IgD-negative memory B cell (primary cell): ENCODE results near the gene MALRD1. TPM values are rescaled to one million over a fixed set of nuclear protein-coding genes. Genes with fewer than 3 reads are reported as not detected.

Experiments
- H3K27ac Mint-ChIP-seq, 3 donors: one replicate each; pipeline ENCODE4 v1.8.0; 2020 to 2022; ENCODE audit warnings: mild to moderate bottlenecking in 3 of 3, mixed read lengths in 3 of 3, moderate library complexity in 1 of 3
- H3K27me3 Mint-ChIP-seq: one replicate; pipeline ENCODE4 v1.8.0; 2021; ENCODE audit warnings: mixed read lengths
- H3K36me3 Mint-ChIP-seq: one replicate; pipeline ENCODE4 v1.8.0; 2020; ENCODE audit warnings: mild to moderate bottlenecking, mixed read lengths
- H3K4me1 Mint-ChIP-seq, 3 donors: one replicate each; pipeline ENCODE4 v1.8.0; 2020 to 2022; ENCODE audit warnings: mixed read lengths in 3 of 3, mild to moderate bottlenecking in 1 of 3
- H3K4me3 Mint-ChIP-seq, 4 donors: one replicate each; pipeline ENCODE4 v1.8.0; 2020 to 2022; ENCODE audit warnings: mild to moderate bottlenecking in 4 of 4, mixed read lengths in 4 of 4, moderate library complexity in 3 of 4
- H3K9me3 Mint-ChIP-seq, 3 donors: one replicate each; pipeline ENCODE4 v1.8.0; 2020 to 2021; ENCODE audit warnings: mixed read lengths in 3 of 3, mild to moderate bottlenecking in 1 of 3
- polyA plus RNA-seq: library from polyadenylated mRNA; unstranded; fragments of 300-500 nt; fragmentation: Illumina TruSeq; gene quantifications from one replicate; pipeline ENCODE4 v1.2.3, GENCODE V29; 2021

Gene MALRD1
- polyA plus RNA-seq, 1 donor from 2014 or later: not detected

DNA sequence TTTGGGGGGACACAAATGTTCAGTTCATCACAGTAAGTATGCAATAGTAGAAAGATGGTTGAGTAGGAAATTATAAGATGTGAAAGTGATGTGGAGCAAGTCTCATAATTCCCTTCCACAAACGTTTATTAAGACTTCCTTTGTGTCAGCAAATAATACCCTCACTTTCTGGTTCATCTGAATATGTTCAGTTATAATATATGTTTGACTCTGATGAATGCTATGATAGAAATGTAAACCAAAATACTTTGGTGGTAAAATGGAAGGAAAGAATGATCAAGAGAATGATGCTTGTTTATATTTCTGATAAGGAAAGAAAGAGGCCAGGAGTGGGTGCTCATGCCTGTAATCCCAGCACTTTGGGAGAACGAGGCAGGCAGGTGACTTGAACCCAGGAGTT is 655.9 kb downstream of the MALRD1 start:
- Mint-ChIP-seq H3K27ac (no peak overlapping the region), H3K9me3 (peaks cover 6 to 8% (median 7%) of the 10 kb centered on the region in 3 donors), H3K36me3 (no peaks in the 10 kb centered on the region), H3K27me3 (no peaks in the 10 kb centered on the region), H3K4me3 (no peak overlapping the region), H3K4me1 (no peaks in the 10 kb centered on the region)

DNA sequence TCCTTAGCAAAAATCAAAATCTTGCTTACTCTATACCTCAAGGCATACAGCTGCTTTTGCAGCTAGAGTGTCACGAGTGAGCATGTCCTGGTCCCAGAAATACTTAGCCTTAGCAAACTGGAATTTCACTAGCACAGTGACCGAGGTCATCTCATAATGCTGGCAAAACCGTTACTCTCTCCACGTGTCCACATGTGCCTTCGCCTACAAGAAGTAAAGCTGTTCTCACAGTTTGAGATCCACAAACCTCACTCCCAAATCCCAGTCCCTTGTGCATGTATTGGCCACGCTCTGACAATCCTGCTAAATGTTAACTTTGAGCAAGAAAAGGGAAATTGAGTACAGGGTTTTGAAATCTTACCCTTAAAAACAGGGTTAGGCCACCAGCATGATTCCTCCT is 656.6 kb downstream of the MALRD1 start:
- Mint-ChIP-seq H3K4me1 (no peaks in the 10 kb centered on the region), H3K9me3 (peaks cover 0 to 8% (median 7%) of the 10 kb centered on the region in 3 donors), H3K4me3 (no peak overlapping the region), H3K27me3 (no peaks in the 10 kb centered on the region), H3K36me3 (no peaks in the 10 kb centered on the region), H3K27ac (no peak overlapping the region)

DNA sequence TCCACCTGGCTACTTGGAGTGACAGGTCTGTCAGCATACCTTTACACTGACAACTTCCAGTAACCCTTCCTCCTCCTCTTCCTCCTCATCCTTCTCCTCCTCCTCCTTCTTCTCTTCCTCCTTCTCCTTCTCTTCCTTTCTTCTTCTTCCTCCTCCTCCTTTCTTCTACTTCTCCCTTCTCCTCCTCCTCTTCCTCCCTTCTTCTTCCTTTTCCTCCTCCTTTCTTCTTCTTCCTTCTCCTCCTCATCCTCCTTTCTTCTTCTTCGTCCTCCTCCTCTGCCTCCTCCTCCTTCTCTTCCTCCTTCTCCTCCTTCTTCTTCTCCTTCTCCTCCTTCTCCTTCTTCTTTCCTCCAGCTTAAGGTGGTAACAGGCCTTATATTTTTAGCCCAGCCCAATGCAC is 658.3 kb downstream of the MALRD1 start:
- H3K27ac Mint-ChIP-seq: no peak overlapping the region
- peaks cover 10 to 15% (median 11%) of the 10 kb centered on the region in 3 donors for H3K9me3 Mint-ChIP-seq
- H3K4me3 Mint-ChIP-seq: no peak overlapping the region
- no peaks in the 10 kb centered on the region for H3K4me1 Mint-ChIP-seq
- H3K36me3 Mint-ChIP-seq: no peaks in the 10 kb centered on the region
- H3K27me3 Mint-ChIP-seq: no peaks in the 10 kb centered on the region

DNA sequence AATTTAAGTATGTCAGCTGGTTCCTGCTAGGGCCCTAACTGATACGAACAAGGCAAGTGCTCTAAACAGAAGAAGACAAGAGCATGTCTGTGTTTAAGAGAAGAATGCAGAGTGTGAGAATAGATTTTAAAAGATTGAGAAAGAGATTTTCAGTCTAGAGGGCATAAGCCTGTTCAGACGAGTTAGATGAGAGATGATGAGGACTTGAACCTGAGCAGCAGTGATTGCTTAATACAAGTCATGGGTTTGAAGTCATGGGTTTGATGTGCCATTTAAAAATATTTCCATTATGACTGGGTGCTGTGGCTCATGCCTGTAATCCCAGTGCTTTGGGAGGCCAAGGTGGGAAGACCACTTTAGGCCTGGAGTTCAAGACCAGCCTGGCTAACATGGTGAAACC is 658.8 kb downstream of the MALRD1 start:
- peaks cover 12 to 16% (median 15%) of the 10 kb centered on the region in 3 donors for H3K9me3 Mint-ChIP-seq
- H3K27ac Mint-ChIP-seq: no peak overlapping the region
- H3K4me3 Mint-ChIP-seq: no peak overlapping the region
- no peaks in the 10 kb centered on the region for H3K27me3 Mint-ChIP-seq
- no peaks in the 10 kb centered on the region for H3K4me1 Mint-ChIP-seq
- no peaks in the 10 kb centered on the region for H3K36me3 Mint-ChIP-seq

DNA sequence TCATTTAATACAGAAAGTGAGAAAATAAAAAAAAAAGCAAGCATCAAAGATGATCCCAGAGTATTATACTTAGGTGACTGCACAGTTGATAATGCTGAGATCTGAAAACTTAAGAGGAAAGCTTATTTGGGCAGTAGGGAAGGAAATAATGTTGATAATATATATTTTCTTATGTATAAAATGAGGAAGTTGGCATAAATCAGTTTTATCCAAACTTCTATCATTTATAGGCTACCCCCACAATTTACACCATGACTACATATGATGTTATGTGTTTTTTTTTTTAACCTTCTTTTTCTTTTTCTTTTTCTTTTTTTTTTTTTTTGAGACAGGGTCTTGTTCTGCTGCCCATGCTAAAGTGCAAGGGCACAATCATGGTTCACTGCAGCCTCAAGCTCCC is 659.4 kb downstream of the MALRD1 start:
- H3K4me1 Mint-ChIP-seq: no peaks in the 10 kb centered on the region
- H3K4me3 Mint-ChIP-seq: no peak overlapping the region
- peaks cover 12 to 19% (median 18%) of the 10 kb centered on the region in 3 donors for H3K9me3 Mint-ChIP-seq
- no peaks in the 10 kb centered on the region for H3K27me3 Mint-ChIP-seq
- no peak overlapping the region for H3K27ac Mint-ChIP-seq
- H3K36me3 Mint-ChIP-seq: no peaks in the 10 kb centered on the region

DNA sequence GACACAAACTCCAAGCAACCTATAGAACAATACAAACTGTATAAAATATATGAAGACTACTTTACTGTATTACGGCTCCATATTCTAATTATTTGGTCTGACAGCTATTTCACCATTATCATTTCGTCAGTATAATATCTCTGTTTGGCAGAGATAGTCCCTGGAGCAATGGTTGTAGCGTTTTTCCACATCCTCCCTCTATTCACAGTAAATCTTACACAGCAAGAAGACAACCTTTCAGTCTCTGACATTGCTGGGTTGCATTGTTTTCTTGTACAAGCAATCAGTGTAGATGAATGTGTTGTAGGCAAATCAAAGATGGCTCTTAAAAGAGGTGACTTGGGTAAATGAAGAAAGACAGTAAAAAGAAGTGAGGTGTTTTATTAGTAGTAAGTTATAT is 662.0 kb downstream of the MALRD1 start:
- peaks cover 14 to 27% (median 18%) of the 10 kb centered on the region in 3 donors for H3K9me3 Mint-ChIP-seq
- H3K4me3 Mint-ChIP-seq: no peak overlapping the region
- no peaks in the 10 kb centered on the region for H3K36me3 Mint-ChIP-seq
- no peaks in the 10 kb centered on the region for H3K4me1 Mint-ChIP-seq
- H3K27ac Mint-ChIP-seq: no peak overlapping the region
- H3K27me3 Mint-ChIP-seq: no peaks in the 10 kb centered on the region

DNA sequence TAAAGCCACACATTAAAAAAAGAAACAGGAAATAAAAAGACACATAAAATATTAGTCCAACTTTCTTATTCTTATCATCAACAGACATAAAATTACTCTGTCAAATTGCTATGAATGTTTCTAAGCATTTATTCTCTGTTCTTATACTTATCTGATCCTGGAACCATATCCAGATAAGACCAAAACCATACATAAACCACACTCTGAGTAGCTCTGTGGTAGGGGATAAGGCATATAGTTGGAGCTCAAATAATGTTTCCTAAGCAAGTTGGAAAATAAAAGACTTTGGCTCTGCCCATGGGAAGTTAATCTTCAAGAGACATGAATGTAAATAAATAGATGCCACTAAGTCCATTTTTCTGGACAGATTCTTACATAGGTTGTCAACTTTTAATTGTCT is 664.6 kb downstream of the MALRD1 start:
- Mint-ChIP-seq H3K27ac (no peak overlapping the region), H3K9me3 (peaks cover 14 to 27% (median 16%) of the 10 kb centered on the region in 3 donors), H3K4me3 (no peak overlapping the region), H3K27me3 (no peaks in the 10 kb centered on the region), H3K36me3 (no peaks in the 10 kb centered on the region), H3K4me1 (no peaks in the 10 kb centered on the region)

DNA sequence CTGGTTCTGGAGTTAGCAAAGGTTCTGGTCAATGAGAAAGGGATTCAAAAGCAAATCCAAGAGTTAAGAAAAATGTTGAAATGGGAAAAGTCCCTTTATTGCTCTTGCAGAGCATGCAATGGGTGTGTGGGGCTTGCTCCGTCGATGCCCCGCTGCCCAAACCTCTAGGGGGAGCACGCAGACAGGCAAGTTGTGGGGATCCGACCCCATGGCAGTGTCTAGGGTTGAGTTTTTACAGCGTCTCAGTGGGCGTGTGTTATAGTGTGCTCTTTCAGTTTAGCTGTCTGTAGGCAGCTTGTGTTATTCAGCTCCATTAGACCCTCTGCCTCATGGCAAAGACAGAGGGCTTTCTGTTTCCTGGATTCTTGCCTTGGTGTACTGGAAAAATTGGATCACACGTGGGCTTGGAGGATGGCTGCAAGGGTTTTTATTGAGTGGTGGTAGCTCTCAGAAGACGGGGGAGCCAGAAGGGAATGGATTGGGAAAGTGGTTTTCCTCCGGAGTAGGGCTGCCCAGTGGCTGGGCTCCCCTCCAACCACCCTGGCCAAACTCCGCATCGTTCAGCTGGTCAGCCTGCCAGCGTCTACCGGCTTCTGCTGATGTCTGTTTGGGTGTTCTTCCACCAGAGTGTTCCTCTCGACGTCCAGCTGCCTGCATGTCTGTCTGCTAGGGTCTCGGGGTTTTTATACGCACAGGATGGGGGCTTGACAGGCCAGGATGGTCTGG is 665.4 kb downstream of the MALRD1 start:
- Mint-ChIP-seq H3K27ac (peak overlapping the region in 1 of 3 donors; percentile 56), H3K27me3 (no peaks in the 10 kb centered on the region), H3K4me3 (no peak overlapping the region), H3K4me1 (no peaks in the 10 kb centered on the region), H3K9me3 (peaks cover 14 to 27% (median 19%) of the 10 kb centered on the region in 3 donors), H3K36me3 (no peaks in the 10 kb centered on the region)

DNA sequence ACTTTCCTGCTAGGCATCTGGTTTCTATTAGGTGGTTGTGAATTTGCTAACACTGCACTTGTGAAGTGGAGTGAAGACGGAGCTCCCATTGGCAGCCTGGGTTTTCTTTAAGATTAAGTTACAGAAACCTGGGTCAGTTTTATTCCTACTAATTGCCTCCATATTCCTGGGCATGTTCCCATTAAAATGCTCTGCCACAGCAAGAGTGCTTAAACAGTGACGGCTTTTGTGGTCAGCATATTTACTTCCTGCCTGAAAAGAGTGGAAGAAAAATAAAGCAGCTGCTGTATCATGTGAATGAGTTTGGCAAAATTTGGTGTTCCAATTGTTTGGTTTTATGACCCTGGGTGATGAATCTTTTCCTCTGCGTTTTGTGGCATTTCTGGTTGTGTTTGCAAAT is 670.7 kb downstream of the MALRD1 start:
- H3K9me3 Mint-ChIP-seq: peaks cover 0 to 11% (median 6%) of the 10 kb centered on the region in 3 donors
- H3K27ac Mint-ChIP-seq: no peak overlapping the region
- no peak overlapping the region for H3K4me3 Mint-ChIP-seq
- H3K36me3 Mint-ChIP-seq: no peaks in the 10 kb centered on the region
- no peaks in the 10 kb centered on the region for H3K27me3 Mint-ChIP-seq
- no peaks in the 10 kb centered on the region for H3K4me1 Mint-ChIP-seq

DNA sequence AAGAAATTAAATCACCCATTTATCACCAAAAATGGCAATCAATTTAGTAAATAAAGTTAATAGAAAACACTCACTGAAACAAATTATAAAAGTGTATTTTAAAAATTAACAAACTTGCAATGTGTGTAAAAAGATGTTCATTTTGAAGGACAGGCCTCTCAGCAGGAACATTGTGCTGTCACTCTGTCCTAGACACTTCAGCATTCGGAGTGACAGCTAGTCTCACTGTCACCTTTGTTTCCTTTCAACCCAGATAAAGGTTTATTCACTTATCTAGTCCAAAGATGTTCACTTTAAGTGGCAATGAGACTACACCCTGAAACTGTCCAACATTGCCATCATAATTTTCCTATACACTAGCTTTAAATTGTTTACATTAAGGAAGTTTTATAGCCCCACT is 675.7 kb downstream of the MALRD1 start:
- no peaks in the 10 kb centered on the region for H3K36me3 Mint-ChIP-seq
- H3K9me3 Mint-ChIP-seq: peaks cover 0 to 11% (median 2%) of the 10 kb centered on the region in 3 donors
- H3K27me3 Mint-ChIP-seq: no peaks in the 10 kb centered on the region
- no peak overlapping the region for H3K27ac Mint-ChIP-seq
- H3K4me1 Mint-ChIP-seq: no peaks in the 10 kb centered on the region
- no peak overlapping the region for H3K4me3 Mint-ChIP-seq

DNA sequence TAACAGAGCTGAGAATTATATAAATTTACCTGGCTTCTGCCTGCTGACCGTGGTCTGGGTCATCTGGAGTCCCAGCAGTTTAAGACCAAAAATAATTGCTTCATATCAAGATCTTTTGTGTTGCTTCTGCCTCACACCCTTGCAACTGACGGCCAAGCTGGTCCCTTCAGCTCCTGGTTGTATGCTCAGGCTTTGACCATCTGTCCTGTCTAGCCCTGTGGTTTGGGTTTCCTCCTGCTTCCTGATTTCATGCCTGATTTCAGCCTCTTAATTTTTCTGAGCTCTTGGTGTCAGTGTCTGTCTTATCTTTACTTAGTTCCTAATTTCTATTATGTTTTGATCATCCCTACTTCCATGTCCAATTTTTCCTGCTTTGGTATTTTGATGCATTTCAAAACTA is 679.8 kb downstream of the MALRD1 start:
- H3K9me3 Mint-ChIP-seq: peaks cover 0 to 7% (median 2%) of the 10 kb centered on the region in 3 donors
- H3K4me1 Mint-ChIP-seq: no peaks in the 10 kb centered on the region
- H3K27me3 Mint-ChIP-seq: no peaks in the 10 kb centered on the region
- no peak overlapping the region for H3K4me3 Mint-ChIP-seq
- H3K36me3 Mint-ChIP-seq: no peaks in the 10 kb centered on the region
- no peak overlapping the region for H3K27ac Mint-ChIP-seq

DNA sequence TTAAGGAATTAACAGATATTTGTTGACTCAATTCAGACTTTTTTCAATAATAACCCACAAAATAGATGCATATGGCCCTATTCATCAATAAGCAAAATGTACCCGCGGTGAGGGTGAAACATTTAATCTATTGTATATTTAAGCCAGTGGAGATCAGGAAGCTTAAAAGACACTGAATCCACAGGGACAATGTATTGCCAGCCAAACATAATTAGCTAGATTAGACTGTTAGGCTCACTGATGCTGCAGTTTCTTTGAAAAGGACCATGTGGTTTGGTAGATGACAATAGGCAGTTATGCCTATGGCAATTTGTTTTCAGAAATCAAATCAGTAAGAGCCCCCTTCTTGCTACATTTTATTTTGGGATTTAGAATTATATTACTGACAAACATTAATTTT is 680.4 kb downstream of the MALRD1 start:
- H3K4me1 Mint-ChIP-seq: no peaks in the 10 kb centered on the region
- H3K36me3 Mint-ChIP-seq: no peaks in the 10 kb centered on the region
- no peak overlapping the region for H3K4me3 Mint-ChIP-seq
- H3K27ac Mint-ChIP-seq: no peak overlapping the region
- no peaks in the 10 kb centered on the region for H3K27me3 Mint-ChIP-seq
- peaks cover 0 to 7% (median 2%) of the 10 kb centered on the region in 3 donors for H3K9me3 Mint-ChIP-seq

DNA sequence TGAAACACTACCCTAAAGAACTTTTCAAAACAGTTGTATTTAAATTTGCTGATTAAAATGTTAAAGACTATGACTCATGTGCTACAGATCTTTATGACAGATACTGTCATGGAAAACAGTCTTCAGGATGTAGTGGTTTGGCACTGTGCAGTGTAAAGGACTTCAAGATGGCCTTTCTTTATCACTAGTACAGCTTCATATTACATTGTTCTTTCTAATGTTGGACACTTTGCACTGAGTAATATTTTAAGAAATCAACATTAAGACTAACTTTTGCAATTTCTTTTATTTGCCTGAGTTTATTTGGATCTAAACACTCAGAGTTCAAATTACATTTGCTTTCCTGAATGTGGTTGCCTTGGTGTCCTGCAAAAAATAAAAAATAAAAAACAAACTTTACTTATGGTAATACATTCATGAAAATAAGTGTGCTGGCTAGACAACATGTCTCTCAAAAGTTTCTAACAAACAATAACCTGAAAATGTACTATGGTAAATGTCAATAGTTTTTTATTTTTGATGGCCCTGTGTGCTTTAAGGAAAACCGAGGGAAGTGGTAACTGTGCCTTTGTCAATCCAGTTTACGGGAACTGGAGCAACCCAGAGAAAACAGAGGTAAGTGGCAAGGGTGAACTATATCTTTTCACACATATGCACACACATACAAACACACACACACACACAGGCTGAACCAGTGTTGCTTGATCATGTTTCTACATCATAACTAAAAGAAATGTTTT is 681.7 kb downstream of the MALRD1 start:
- Mint-ChIP-seq H3K27me3 (no peaks in the 10 kb centered on the region), H3K4me3 (no peak overlapping the region), H3K27ac (no peak overlapping the region), H3K9me3 (peaks cover 0 to 7% (median 2%) of the 10 kb centered on the region in 3 donors), H3K36me3 (no peaks in the 10 kb centered on the region), H3K4me1 (no peaks in the 10 kb centered on the region)

DNA sequence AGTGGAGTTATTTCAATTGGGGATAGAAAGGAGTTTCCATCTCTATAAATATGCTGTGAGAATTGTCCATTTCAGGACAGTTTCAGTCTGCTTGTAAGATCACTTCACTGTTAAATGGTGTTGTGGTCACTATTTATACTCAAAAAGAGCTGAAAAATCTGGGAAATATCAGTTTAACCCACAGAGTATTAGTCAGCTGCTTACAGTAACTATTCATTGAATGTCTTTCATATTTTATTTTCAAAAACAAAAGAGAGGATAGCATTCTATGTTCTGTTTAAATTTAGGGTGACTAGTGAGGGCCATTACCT is 682.3 kb downstream of the MALRD1 start:
- H3K27ac Mint-ChIP-seq: no peak overlapping the region
- H3K4me3 Mint-ChIP-seq: no peak overlapping the region
- H3K27me3 Mint-ChIP-seq: no peaks in the 10 kb centered on the region
- no peaks in the 10 kb centered on the region for H3K36me3 Mint-ChIP-seq
- H3K9me3 Mint-ChIP-seq: peaks cover 0 to 7% (median 2%) of the 10 kb centered on the region in 3 donors
- H3K4me1 Mint-ChIP-seq: no peaks in the 10 kb centered on the region

DNA sequence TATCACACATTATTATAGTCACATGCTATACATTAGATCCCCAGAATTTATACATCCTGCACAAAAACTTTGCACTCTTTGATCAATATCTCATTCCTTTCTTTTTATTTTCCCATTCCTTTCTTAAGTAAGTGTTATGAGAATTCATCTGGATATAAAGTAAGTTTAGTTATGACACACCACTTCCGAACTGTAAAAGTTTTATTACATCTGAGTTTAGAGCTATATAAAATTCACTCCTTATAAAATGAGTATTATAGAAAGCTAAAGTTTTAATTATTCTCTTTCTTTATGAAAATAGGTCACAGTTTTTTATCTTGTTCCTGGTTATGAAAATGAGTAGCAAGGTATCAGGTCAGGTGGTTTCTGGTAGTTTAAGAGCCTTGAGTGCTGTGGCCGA is 683.0 kb downstream of the MALRD1 start:
- H3K27ac Mint-ChIP-seq: no peak overlapping the region
- H3K4me3 Mint-ChIP-seq: no peak overlapping the region
- no peaks in the 10 kb centered on the region for H3K36me3 Mint-ChIP-seq
- H3K9me3 Mint-ChIP-seq: peaks cover 0 to 7% (median 2%) of the 10 kb centered on the region in 3 donors
- no peaks in the 10 kb centered on the region for H3K27me3 Mint-ChIP-seq
- no peaks in the 10 kb centered on the region for H3K4me1 Mint-ChIP-seq

DNA sequence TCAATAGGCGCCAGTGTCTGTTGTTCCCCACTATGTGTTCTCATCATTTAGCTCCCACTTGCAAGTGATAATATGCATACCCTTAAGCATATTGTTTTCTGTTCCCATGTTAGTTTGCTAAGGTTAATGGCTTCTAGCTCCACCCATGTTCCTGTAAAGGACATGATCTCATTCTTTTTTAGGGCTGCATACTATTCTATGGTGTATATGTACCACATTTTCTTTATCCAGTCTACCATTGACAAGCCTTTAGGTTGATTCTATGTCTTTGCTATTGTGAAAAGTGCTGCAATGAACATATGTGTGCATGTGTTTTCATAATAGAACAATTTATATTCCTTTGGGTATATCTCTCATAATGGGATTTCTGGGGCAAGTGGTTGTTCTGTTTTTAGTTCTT is 689.8 kb downstream of the MALRD1 start:
- Mint-ChIP-seq H3K9me3 (peaks cover 0 to 4% (median 3%) of the 10 kb centered on the region in 3 donors), H3K4me3 (no peak overlapping the region), H3K36me3 (peaks cover 2% of the 10 kb centered on the region), H3K27me3 (no peaks in the 10 kb centered on the region), H3K4me1 (no peaks in the 10 kb centered on the region), H3K27ac (no peak overlapping the region)
